PC-9 (cell line): ENCODE results near the gene P4HA3.

ENCODE experiments used
- CTCF ChIP-seq: fragments of 200-600 bp; sonication (generic); conservative IDR thresholded peaks from 2 replicates; pipeline ENCODE4 v1.6.1; 2017; ENCODE audit warnings: mixed run types, antibody characterized with exemption, mild to moderate bottlenecking, moderate library complexity
- EZH2 ChIP-seq: fragments of 200-600 bp; sonication (generic); IDR thresholded peaks from 2 replicates; pipeline ENCODE4 v1.8.0; 2017; ENCODE audit warnings: antibody characterized with exemption, low read depth

- TF ChIP-seq CTCF: no peak
- no peak for TF ChIP-seq EZH2
Observed at GRCh38 chr11:74221816-74222215, 89.6 kb downstream of the P4HA3 start.
